K562 (cell line): ENCODE results near the gene PTGIR. TPM values are rescaled to one million over a fixed set of nuclear protein-coding genes. Genes with fewer than 3 reads are reported as not detected.
A peak's percentile ranks its signal among the peaks of the same experiment; 100 is the strongest.

ENCODE experiments used
- ADNP ChIP-seq: fragments of 200-800 bp; sonication (Bioruptor generic); IDR thresholded peaks from 2 replicates; pipeline ENCODE4 v1.6.1; 2016; ENCODE audit warnings: missing genetic modification characterization, missing compliant biosample characterization
- ARID3A ChIP-seq: IDR thresholded peaks from 2 replicates; pipeline ENCODE4 v1.6.1; 2012; ENCODE audit warnings: low read depth, low read length, improper control_type of control experiment, borderline replicate concordance
- CBFB ChIP-seq: sonication (generic); formaldehyde crosslinking; IDR thresholded peaks from 2 replicates; pipeline ENCODE4 v1.4.0; 2020; ENCODE audit warnings: mild to moderate bottlenecking, missing genetic modification reagents
- CHD2 ChIP-seq: IDR thresholded peaks from 2 replicates; pipeline ENCODE4 v1.6.1; 2011; ENCODE audit warnings: low read depth, low read length
- GATAD2B ChIP-seq: fragments of 450-650 bp; IDR thresholded peaks from 2 replicates; pipeline ENCODE4 v1.6.1; 2017; ENCODE audit warnings: mild to moderate bottlenecking, borderline replicate concordance
- GTF2B ChIP-seq: IDR thresholded peaks from 2 replicates; pipeline ENCODE4 v1.6.1; 2011; ENCODE audit not compliant: insufficient read length; ENCODE audit errors: extremely low read depth
- HOXB6 ChIP-seq: fragments of 250-450 bp; sonication (Bioruptor Pico); IDR thresholded peaks from 2 replicates; pipeline ENCODE4 v1.5.1; 2022; ENCODE audit warnings: mild to moderate bottlenecking, borderline replicate concordance
- MYNN ChIP-seq, 2 experiments: sonication (generic); formaldehyde crosslinking in 1 of 2; IDR thresholded peaks; 2 replicates each; pipeline versions ENCODE4 v1.5.0 to v1.6.1; 2016 to 2020; ENCODE audit warnings: antibody characterized with exemption in 1 of 2, missing genetic modification reagents in 1 of 2
- NONO ChIP-seq, 2 experiments: fragments of 200-400 bp in 1 of 2; fragments of 450-650 bp in 1 of 2; formaldehyde crosslinking in 1 of 2; IDR thresholded peaks; 2 replicates each; pipeline ENCODE4 v1.6.1; 2017; ENCODE audit warnings: low read depth in 2 of 2, mild to moderate bottlenecking in 2 of 2, moderate library complexity in 2 of 2, low read length in 1 of 2
- PHF8 ChIP-seq: fragments of 200-600 bp; sonication (generic); IDR thresholded peaks from 2 replicates; pipeline ENCODE4 v1.6.1; 2012; ENCODE audit warnings: mixed run types, mild to moderate bottlenecking, inconsistent platforms, low read length, moderate library complexity, borderline replicate concordance
- PTTG1 ChIP-seq: fragments of 450-650 bp; IDR thresholded peaks from 2 replicates; pipeline ENCODE4 v1.6.1; 2016; ENCODE audit warnings: low read depth, mild to moderate bottlenecking, missing genetic modification characterization, missing compliant biosample characterization
- RBM34 ChIP-seq: fragments of 200-400 bp; formaldehyde crosslinking; IDR thresholded peaks from 2 replicates; pipeline ENCODE4 v1.6.1; 2018; ENCODE audit warnings: low read length, borderline replicate concordance; ENCODE audit not compliant: insufficient read depth
- TCFL5 ChIP-seq: fragments of 250-450 bp; sonication (Bioruptor Pico); conservative IDR thresholded peaks from 2 replicates; pipeline ENCODE4 v1.6.1; 2021; ENCODE audit warnings: mild to moderate bottlenecking, moderate library complexity, matching md5 sums
- ZNF134 ChIP-seq: fragments of 250-450 bp; sonication (Bioruptor Pico); conservative IDR thresholded peaks from 2 replicates; pipeline ENCODE4 v1.4.0; 2020
- ZNF212 ChIP-seq: fragments of 450-650 bp; formaldehyde crosslinking; IDR thresholded peaks from 2 replicates; pipeline ENCODE4 v1.4.0; 2020; ENCODE audit warnings: mild to moderate bottlenecking
- ZNF57 ChIP-seq: fragments of 450-650 bp; formaldehyde crosslinking; IDR thresholded peaks from 2 replicates; pipeline ENCODE4 v1.4.0; 2020; ENCODE audit warnings: mild to moderate bottlenecking, moderate library complexity
- ZNF583 ChIP-seq: fragments of 250-450 bp; sonication (Bioruptor Pico); IDR thresholded peaks from 2 replicates; pipeline ENCODE4 v1.4.0; 2020
- ZNF707 ChIP-seq: fragments of 250-450 bp; sonication (Bioruptor Pico); conservative IDR thresholded peaks from 2 replicates; pipeline ENCODE4 v1.8.0; 2022; ENCODE audit warnings: inconsistent platforms, mild to moderate bottlenecking, moderate library complexity
- ZNF766 ChIP-seq: fragments of 200-800 bp; sonication (Bioruptor generic); conservative IDR thresholded peaks from 2 replicates; pipeline ENCODE4 v1.6.1; 2016; ENCODE audit warnings: missing genetic modification characterization, missing compliant biosample characterization
- polyA plus RNA-seq, 8 experiments: library from polyadenylated mRNA; depleted of rRNA in 4 of 8; stranded (reverse) in 5 of 8; unstranded in 3 of 8; fragments of >200 nt; fragmentation: Nextera tagmentation in 2 of 8; fragmentation: Illumina TruSeq in 1 of 8; extraction: Ambion mirVana in 2 of 8; extraction: Trizol in 1 of 8; gene quantifications; 2 replicates each; pipeline versions ENCODE4 v1.2.1 to v1.2.3, GENCODE V29; 2011 to 2014; ENCODE audit warnings: inconsistent platforms in 1 of 8, missing spikeins in 1 of 8
- total RNA-seq, 7 experiments: library from RNA; depleted of rRNA in 6 of 7; stranded (reverse); fragments of >200 nt in 6 of 7; fragmentation: Illumina TruSeq in 2 of 7; extraction: Trizol in 2 of 7; gene quantifications; 2 replicates each; pipeline versions ENCODE4 v1.2.1 to v1.2.3, GENCODE V29; 2011 to 2021; ENCODE audit warnings: low replicate concordance in 1 of 7
- TF ChIP-seq, protein P1 (sequence below): sonication (generic); formaldehyde crosslinking; IDR thresholded peaks from 2 replicates; pipeline ENCODE4 v1.8.1; 2023; ENCODE audit warnings: mild to moderate bottlenecking, missing genetic modification reagents, moderate library complexity
- TF ChIP-seq, protein P2 (sequence below): sonication (generic); IDR thresholded peaks from 2 replicates; pipeline ENCODE4 v1.6.1; 2016
- TF ChIP-seq, protein P3 (sequence below), 2 experiments: fragments of 450-650 bp in 1 of 2; sonication (generic) in 1 of 2; formaldehyde crosslinking in 1 of 2; IDR thresholded peaks in 1 of 2; conservative IDR thresholded peaks in 1 of 2; 2 replicates each; pipeline versions ENCODE4 v1.6.1 to v1.8.1; 2016 to 2023; ENCODE audit warnings: mild to moderate bottlenecking in 2 of 2, moderate library complexity in 2 of 2, inconsistent platforms in 1 of 2, missing genetic modification reagents in 1 of 2

PTGIR gene
- total and polyA plus RNA-seq, 9 of the 15 experiments (the other 6 are each of a cell fraction or from before 2014, with no cell fraction given) = 0.11 to 3.4 (median 1.1) TPM; not detected in 1

- TF ChIP-seq, protein P1, sequence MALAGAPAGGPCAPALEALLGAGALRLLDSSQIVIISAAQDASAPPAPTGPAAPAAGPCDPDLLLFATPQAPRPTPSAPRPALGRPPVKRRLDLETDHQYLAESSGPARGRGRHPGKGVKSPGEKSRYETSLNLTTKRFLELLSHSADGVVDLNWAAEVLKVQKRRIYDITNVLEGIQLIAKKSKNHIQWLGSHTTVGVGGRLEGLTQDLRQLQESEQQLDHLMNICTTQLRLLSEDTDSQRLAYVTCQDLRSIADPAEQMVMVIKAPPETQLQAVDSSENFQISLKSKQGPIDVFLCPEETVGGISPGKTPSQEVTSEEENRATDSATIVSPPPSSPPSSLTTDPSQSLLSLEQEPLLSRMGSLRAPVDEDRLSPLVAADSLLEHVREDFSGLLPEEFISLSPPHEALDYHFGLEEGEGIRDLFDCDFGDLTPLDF (CRISPR knock-in tag) = no peak
- TF ChIP-seq MYNN (IDR thresholded peaks at IDR 0.05) = no peak
- TF ChIP-seq MYNN (CRISPR knock-in tag; IDR thresholded peaks at IDR 0.05) = no peak
- TF ChIP-seq CHD2 = no peak
- TF ChIP-seq GATAD2B = no peak
- no peak for TF ChIP-seq RBM34
- 0 out of 2 replicates have a peak, but pooled peaks have one; percentile 37 for TF ChIP-seq CBFB (CRISPR knock-in tag)
- no peak for TF ChIP-seq ZNF212
- no peak for TF ChIP-seq HOXB6 (CRISPR knock-in tag)
- TF ChIP-seq ZNF583 (CRISPR knock-in tag) = no peak
- no peak for TF ChIP-seq TCFL5 (CRISPR knock-in tag)
- peak in 1 of 2 experiments; percentile 9; a peak in 1 of 4 replicates for TF ChIP-seq NONO (IDR thresholded peaks at IDR 0.05; ENCODE audit: low read depth in 2 of 2, low read length in 1 of 2)
- no peak for TF ChIP-seq PTTG1
- no peak for TF ChIP-seq ADNP (tag)
- no peak for TF ChIP-seq GTF2B
- TF ChIP-seq, protein P2, sequence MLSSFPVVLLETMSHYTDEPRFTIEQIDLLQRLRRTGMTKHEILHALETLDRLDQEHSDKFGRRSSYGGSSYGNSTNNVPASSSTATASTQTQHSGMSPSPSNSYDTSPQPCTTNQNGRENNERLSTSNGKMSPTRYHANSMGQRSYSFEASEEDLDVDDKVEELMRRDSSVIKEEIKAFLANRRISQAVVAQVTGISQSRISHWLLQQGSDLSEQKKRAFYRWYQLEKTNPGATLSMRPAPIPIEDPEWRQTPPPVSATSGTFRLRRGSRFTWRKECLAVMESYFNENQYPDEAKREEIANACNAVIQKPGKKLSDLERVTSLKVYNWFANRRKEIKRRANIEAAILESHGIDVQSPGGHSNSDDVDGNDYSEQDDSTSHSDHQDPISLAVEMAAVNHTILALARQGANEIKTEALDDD = no peak
- TF ChIP-seq ZNF134 (CRISPR knock-in tag) = no peak
- TF ChIP-seq ZNF57 = no peak
- TF ChIP-seq, protein P3, sequence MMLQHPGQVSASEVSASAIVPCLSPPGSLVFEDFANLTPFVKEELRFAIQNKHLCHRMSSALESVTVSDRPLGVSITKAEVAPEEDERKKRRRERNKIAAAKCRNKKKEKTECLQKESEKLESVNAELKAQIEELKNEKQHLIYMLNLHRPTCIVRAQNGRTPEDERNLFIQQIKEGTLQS (IDR thresholded peaks at IDR 0.05) = peak; percentile 67; the same call in 1 of the 2 replicates
- TF ChIP-seq, protein P3 (CRISPR knock-in tag; conservative IDR thresholded peaks at IDR 0.05) = no peak
- TF ChIP-seq ARID3A = no peak
- TF ChIP-seq ZNF766 (CRISPR knock-in tag) = no peak
- no peak for TF ChIP-seq ZNF707
- peak; percentile 30; the same call in 1 of the 2 replicates for TF ChIP-seq PHF8
Observed at GRCh38 chr19:46639358-46640182, 14.7 kb upstream of the PTGIR start (continued).
